ENCODE results near the gene KRABD2.

- TF ChIP-seq MAX (IDR thresholded peaks at IDR 0.05) (peak; percentile 62), ZBTB7A (IDR thresholded peaks at IDR 0.05; ENCODE audit: low read depth) (no peak)
Measured at GRCh38 chr17:8384801-8385378, 8.4 kb upstream of the KRABD2 start.

Data from Ishikawa (cell line).